GF-D8 (cell line): ENCODE data around the gene SPEM3.
"Not testable (repeated sequence)": the region's sequence is repeated elsewhere in the genome, so short reads cannot be mapped to it uniquely, and the experiment has no call there.

Experiments
- DNase-seq: peaks from one replicate; lab custom pipeline; 2025; lab: John Stamatoyannopoulos, UW

SPEM3 gene

DNA sequence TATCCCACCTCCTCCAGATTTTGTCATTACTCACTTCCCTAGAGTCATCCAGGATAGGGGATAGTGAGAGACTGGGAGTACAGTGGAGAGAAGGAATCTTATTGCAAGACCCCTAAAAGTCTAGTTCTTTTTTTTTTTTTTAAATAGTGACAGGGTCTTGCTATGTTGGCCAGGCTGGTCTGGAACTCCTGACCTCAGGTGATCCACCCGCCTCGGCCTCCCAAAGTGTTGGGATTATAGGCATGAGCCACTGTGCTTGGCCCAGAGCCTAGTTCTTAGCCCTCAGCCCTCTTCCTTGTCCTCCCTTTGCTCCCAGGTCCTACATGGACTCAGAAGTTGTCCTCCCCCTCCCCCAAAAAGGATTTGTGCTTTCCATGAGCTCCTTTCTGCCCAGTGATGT is 13.5 kb downstream of the SPEM3 start:
- no peak for DNase-seq

DNA sequence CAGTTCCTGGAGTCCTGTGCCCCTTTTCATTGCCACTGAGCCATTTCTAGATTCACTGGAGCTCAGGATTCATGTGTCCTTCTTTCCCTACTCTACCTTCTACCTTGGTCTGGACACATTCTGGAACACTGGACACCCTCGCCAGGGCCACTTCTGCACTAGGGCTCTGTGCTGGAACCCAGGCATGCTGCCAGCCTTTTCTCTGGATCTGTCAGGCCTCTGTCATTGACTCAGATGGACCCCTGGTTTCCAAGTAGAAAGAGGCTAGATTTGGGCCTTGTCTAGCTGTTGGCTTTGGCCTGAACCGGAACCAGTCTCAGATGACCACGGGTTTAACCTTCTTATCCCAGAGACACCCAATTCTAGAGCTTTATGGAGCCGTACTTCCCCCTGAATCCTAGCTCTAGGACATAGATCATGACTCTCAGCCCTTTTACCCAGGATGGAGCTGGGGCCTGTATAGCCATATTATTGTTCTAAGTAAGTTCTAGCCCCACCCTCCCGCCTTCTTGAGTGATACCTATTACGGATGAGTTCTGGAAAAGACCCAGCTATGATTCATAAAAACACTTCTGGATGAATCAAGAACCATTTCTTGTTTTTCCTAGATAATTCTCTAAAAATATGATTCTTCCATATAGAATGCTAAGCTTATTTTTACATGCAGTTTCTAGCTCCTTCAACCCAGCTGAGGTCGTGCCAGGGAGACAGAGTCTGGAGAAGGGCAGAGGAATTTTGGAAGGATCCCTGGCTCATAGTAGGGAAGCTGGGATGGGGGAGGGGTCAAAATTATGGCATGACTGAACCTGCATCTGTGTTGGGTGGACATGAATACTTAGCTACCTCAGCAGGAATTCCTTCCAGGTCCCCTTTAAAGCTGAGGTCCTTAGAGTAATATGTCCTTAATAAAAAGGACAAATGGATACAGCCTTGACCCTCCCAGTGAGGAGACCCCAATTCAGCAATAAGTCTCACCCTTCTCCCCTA is 15.1 kb downstream of the SPEM3 start:
- no peak for DNase-seq

DNA sequence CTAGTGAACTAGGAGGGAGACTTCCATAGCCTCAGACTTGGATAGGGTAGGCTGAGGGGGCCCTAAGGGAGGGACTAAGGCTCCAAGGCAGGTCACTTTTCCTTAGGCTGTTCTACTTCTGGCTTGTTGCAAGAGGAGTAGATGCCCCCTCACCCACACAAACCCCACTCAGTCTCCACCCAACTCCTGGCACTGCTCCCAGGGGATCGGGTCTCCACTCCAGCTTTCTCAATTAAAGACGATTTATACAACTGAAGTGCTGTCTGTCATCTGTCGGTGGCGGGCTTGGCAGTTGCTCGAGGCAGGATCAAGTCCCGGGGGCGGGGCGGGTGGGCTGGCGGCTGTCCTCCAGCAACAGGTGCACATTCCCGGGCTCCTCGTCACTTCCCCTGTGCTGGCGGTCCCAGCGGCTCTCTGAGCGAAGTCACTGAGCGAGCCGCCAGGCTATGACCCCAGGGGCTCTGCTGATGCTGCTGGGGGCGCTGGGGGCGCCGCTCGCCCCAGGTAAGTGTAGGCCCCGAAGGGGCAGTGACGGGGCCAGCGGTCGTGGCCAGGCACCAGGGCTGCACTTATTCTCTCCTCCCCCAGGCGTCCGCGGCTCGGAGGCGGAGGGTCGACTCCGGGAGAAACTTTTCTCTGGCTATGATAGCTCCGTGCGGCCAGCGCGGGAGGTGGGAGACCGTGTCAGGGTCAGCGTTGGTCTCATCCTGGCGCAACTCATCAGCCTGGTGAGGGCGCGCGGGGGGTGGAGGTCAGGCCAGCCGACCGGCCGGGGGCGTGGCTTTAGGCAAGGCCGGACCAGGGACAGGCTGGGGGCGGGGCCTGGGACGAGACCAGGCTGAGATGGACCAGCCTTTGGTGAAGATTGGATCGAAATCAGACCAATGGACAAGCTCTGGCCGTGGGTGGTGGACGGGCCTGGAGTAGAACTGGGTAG is 16.3 kb downstream of the SPEM3 start, which contains the start of gene CHRNB1:
Gene CHRNB1 (plus strand): TSS at position 380 of the 937 bp plus-strand sequence. CDS start 67 bp downstream, at position 447.
- no peak for DNase-seq

DNA sequence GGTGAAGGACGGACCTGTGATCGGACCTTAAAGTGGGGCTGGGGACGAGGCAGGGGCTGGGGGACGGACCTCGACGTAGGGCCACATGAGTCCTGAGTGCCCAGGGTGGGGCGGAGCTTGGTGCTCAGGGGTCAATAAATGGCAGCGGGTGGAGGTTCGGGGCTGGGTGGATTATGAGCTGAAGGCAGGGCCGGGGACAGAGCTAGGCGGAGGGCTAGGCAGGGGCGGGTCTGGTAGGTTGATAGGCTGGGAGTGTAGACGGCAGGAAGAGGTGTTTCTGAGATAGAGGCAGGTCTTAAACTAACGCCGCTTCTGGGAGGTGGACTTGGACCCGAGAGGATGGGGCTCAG is 16.9 kb downstream of the SPEM3 start:
- no peak for DNase-seq

DNA sequence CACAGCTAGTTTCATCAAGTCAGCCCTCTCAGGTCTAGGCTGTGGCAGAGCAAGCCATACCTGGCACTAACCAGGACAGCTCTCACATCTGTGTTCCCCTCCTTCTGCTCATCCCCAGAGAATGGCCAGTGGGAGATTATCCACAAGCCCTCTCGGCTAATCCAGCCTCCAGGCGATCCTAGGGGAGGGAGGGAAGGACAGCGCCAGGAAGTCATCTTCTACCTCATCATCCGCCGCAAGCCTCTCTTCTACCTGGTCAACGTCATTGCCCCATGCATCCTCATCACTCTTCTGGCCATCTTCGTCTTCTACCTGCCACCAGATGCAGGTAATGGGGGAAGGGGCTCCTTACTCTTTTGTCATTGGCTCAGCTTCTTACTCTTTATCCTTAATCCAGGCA is 19.8 kb downstream of the SPEM3 start:
- no peak for DNase-seq

DNA sequence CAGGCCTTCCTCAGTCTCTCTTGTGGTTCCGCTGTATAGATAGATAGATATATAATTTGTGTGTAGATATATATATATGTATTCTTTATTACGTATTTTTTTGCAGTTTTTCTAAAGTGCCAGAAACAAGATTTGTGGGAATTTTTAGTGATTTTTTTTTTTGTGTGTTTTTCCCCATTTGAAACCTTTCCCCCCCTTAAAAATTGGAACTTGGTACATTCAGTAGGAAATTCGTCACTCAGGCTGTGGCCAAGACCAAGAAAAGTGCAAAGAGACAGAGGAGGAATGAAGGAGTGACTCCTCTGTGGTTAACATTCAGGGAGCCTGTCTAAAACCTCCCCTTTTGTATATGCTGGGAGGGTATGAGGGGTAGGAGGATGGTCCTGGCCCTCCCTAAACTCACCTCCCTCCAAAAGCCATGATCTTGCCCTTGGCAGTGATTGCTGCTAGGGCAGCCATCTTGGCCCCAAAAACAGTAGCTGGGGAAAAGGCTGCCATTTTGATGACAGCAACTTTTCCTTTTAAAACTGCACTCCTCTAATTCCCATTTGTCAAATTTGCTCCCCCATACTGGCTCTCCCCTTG is 31.4 kb downstream of the SPEM3 start:
- no peak for DNase-seq

DNA sequence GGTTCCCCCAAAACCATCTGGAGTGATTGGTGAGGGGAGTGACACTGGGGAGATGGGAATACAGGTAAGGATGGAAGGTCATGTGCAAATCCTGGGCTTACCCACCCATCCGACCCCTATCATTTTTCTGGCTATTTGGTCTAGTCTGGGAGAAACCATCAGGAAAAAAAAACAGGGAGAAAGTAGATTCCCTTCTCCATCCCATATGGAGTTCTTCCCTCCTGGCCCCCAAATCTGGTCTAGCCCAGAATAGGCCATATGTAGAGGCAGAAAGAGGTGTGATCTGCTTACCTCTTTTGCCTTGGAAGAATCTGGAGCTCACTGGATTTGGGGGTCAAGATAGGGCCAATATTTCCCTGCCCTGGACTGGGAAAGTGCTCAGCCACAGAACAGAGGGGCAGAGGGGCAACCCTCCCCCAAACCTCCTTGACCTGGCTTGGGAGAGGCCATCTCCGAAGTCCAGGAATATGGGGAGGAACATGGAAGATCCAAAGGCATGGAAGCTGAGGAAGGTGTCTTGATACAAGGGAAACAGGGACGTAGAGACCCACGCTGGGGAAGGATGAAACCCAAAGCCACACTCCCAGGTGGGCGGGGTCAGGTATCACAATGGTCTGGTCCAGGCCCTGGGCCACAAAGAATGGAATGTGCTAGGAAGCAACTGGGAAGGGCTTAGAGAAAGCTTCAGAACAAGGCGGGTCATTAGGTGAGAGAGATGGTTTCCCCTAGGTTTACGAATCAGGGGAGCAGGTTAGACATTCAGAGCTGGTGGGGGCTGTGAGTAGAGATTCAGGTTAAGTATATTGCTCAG is 32.4 kb downstream of the SPEM3 start:
- DNase-seq: no peak

DNA sequence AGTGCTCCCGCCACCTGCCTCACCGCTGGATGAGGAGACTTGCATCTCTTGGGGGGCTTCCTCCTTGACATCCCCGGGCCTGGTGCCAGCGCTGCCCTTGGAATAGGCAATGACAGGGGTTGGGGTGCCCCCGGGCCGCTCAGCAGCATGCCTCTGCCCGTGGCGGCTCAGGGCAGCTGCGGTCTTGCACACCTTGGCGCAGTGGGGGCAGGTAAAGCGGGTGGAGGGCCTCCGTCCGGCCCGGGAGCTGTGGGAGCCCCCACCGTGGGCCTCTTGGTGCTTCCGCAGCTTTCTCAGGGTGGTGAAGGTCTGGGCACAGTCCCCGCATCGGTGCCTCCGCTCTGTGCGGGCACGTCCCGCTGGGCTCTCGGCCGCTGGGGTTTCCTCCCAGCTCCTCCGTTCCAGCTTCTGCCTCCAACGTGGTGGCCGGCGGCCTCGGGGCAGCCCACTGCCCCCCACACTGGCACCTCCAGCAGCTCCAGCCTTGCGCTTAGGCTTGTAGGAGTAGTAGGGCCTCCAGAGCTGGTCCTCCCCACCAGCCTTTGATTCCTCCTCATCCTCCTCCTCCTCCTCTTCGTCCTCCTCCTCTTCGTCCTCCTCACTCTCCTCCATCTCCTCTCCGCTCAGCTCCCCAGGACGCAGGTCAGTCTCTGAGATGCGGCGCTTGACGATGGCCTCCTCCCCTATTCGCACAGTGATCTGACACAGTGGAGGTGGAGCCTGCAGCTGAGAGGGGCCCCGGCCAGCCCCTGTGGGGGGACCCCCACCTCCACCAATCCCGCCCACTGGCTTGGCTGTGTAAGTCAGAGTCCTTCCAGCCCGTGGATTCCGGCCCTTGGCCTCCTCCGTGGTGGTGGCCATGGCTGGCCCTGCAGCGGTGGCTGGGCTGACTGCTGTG is 34.1 kb downstream of the SPEM3 start:
- DNase-seq: no peak

DNA sequence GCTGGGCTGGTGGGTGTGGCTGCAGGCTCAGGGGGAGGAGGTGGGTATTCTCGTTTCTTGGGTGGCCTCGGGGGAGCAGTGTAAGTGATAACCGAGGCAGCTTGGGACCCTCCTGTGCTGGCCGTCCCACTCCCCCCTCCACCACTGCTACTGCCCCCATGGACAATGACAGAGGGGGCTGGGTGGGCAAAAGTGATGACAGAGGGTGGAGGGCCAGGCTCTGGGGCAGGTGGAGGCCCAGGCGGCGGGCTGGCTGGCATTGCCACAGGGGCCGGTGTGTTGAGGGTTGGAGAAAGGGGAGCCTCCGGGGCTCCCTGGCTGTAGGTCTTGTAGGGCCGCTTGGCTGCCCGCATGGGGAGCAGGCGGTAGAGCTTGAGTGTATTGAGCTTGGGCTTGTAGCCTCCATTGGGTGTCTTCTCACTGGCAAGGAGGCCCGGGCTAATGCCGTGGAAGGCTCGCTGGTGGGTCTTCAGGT is 34.8 kb downstream of the SPEM3 start:
- no peak for DNase-seq

DNA sequence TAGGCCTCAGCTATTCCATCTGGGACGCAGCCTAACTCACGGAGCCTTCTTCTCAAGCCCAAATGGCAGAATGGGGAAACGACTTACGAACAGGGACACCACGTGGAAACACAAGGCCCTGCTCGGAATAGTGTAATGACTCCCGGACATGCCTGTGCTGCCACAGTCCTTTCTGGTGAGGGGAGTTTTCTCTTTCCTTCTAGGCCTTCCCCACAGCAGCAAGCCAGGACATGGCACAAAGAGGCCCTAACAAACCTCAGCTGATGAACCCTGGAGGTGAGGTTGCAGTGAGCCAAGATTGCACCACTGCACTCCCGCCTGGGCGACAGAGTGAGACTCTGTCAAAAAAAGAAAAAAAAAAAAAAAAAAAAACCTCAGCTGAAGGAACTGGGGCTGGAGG is 35.4 kb downstream of the SPEM3 start:
- no peak for DNase-seq

DNA sequence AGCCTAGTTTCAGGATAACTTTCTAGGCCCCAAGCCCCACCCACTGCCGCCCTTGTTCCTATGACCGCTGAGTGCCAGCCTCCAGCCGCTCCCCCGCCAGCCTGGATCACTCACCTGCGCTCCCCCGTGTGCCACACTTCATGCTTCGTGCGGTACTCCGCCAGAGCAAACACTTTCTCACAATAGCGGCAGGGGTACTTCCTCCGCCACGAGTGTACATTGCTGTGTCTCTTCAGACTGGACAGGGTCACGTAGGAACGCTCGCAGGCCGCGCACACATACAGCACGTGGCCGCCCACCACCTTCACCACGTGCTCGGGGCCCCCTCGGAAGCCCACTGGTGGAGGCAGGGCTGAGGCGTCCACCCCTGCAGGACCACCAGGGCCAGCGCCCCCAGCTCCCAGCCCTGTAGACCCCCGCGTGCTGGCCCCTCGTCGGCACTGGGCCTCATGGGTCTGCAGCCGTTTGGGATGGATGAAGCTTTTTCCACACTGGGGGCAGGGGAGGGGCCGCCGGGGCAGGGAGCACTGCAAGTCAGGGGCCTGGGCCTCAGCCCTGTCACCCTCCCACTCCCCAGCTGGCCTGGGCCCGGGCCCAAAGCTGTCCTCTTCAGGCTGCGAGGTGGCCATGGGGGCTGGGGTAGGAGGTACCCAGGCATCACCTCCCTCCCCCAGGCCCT is 37.1 kb downstream of the SPEM3 start:
- no peak for DNase-seq

DNA sequence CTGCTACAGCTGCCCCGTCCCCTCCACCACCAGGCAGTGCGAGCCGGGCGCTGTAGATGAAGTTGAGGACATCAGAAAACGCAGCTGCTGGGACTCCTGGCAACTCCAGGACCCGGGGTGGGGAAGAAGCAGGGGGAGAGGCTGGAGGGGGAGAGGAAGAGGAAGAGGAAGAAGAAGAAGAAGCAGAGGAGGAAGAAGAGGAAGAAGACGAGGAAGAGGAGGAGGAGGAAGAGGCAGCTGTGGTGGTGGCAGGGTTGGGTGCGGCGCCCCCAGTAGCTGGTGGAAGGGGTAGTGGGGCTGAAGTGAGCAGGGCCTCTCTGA is 37.6 kb downstream of the SPEM3 start:
- no peak for DNase-seq

DNA sequence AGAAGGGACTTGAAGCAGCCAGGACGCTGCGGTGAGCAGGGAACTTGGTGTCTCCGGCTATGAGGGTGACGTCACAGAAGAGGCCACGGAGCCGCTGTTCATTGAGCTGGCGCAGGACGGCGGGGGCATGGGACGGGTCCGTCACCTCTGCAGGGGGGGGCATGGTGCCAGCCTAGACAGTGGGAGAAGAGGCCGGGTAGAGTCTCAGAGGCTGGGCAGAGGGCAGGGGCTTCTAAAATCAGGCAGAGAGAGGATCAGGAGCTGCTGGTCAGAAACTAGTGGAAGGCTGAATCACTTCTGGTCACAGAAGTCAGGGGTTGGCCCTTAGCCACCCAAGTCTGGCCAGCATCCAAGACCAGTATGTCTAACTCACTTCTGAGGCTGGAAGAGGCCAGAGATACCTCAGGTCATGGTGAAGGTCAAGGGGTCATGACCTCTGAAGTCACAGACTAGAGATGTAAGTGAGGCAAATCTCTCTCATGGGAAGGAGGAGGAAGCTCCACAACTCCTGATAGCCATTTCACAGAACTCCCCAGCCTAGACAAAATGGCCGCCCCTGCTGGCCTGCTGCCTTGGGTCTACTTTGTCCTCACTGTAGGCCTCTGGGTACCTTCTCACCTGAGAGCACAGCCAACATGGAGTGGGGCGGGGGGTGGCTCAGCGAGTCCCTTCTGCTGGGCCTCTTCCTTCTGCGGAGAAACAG is 38.1 kb downstream of the SPEM3 start:
- DNase-seq: no peak

DNA sequence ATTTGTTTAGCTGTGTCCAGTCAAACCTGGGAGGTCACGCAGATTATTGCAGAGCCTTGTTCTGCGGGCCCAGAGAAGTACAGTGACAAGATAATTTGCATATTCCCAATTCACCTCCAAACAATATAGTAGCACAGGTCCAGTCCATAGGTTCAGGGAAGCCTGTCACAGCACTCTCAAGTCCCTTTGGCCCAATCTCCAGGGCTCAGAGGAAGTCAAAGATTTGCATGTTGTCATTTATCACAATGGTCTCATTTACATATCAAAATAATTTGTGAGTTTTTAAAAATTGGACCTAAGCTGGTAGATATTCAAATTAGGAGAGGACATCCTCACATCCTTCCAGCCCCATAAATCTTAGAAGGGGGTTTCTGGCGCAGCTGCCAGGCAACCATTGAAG is 38.8 kb downstream of the SPEM3 start:
- DNase-seq: no peak

DNA sequence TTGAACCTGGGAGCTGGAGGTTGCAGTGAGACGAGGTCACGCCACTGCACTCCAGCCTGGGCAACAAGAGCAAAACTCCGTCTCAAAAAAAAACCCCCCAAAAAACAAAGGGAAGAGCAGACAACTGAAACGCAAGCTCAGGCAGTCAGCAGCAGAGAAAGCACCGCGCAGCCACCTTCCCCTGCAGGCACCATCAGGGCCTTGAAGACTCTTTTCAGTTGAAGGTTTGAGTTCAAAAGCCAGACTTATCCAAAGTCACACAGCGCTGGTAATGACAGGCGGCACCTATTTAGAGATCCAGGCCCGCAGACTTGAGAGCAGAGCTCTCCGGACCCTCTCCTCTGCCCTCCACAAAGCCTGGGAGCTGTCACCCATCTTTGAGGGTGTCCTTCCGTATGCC is 39.6 kb downstream of the SPEM3 start:
- DNase-seq: no peak

DNA sequence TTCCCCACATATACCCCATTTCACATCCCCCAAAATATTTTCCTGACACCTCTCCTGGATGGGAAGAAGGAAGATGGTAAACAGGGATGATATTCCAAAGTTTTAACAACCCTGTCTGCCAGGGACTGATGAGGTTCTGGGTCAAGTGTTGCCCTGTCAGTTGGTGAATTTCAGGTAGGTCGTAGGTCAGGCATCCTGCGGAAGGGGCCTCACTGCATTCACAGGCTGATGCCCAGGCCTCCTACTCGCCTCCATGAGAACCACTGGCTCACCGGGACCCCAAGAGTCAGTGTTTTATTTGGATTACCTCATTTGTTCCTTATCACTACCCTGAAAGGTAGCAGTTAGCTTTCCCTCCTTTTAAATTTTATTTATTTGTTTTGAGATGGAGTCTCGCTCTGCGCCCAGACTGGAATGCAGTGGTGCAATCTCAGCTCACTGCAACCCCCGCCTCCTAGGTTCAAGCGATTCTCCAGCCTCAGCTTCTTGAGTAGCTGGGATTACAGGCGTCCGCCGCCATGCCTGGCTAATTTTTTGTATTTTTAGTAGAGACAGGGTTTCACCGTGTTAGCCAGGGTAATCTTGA is 40.2 kb downstream of the SPEM3 start:
- no peak for DNase-seq

DNA sequence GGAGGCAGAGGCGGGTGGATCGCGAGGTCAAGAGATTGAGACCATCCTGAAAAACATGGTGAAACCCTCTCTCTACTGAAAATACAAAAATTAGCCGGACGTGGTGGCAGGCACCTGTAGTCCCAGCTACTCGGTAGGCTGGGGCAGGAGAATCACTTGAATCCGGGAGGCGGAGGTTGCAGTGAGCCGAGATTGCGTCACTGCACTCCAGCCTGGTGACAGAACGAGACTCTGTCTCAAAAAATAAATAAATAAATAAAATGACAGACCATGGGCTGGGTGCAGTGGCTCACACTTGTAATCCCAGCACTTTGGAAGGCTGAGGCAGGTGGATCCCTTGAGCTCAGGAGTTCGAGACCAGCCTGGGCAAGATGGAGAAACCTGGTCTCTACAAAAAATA is 41.2 kb downstream of the SPEM3 start:
- not testable (repeated sequence) for DNase-seq

DNA sequence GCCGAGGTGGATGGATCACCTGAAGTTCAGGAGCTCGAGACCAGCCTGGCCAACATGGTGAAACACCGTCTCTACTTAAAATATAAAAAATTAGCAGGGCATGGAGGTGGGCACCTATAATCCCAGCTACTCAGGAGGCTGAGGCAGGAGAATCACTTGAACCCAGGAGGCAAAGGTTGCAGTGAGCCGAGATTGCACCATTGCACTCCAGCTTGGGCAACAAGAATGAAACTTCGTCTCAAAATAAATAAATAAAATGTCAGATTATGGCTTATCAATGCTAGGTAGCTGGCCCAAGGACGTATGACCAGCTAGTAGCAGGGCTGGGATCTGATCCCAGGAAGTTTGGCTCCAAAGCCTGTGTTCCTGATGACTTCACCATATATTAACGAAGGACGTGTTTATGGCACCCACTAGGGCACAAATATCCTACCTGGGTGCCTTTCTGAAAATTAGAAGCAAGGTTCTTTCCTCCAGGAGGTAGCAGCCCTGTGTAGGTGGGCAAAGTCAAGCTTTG is 41.9 kb downstream of the SPEM3 start:
- not testable (repeated sequence) for DNase-seq

DNA sequence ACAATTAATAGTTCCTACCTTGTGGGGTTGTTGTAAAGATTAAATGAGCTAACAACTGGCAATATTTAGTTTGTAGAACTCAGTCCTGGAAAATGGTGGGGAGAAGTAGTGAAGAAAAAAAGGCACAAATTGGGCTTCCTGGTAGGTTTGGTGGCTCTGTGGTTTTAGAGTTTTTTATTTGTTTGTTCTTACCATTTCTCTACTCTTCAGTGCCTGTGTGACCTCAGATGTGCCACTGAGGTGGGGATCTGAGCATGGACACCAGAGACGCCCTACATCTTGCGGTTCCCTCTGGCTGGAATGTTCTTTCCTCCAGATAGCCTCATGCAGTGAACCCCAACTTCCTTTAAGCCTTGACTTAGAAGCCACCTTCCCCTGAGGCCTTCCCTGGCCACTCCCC is 43.1 kb downstream of the SPEM3 start:
- no peak for DNase-seq
